ENCODE measurements around the gene MCRIP2.

- no peak for TF ChIP-seq POLR2A (IDR thresholded peaks at IDR 0.05)
- no peak for TF ChIP-seq CTCF (IDR thresholded peaks at IDR 0.05)
Measured at GRCh38 chr16:644556-644955, 2.9 kb downstream of the MCRIP2 start.

Data from upper lobe of left lung (tissue), 4 donors.